PC-9 (cell line): Measurements from ENCODE around the gene KCNJ10. TPM values are rescaled to one million over a fixed set of nuclear protein-coding genes. Genes with fewer than 3 reads are reported as not detected.

Experiments
- BruUV-seq: library from RNA; stranded (reverse); fragments of 400-500 nt; replicated peaks from 2 replicates; lab custom pipeline; 2021; lab: Mats Ljungman, UMichigan
- CTCF ChIA-PET: fragments of 300-600 bp; sonication (Branson Sonifier 250); formaldehyde crosslinking; loops from one replicate; lab custom pipeline; 2022; ENCODE audit warnings: antibody characterized with exemption; lab: Charles Lee
- POLR2A ChIA-PET: fragments of 300-600 bp; sonication (Branson Sonifier 250); formaldehyde crosslinking; loops from one replicate; lab custom pipeline; 2022; ENCODE audit warnings: antibody characterized with exemption; ENCODE audit not compliant: unreplicated experiment; lab: Charles Lee
- DNase-seq, 2 experiments: peaks; one replicate each; pipeline versions ENCODE4 v3.0.0 to v3.0.0-alpha.2; 2015 to 2022; ENCODE audit warnings: mixed read lengths in 1 of 2
- H2AFZ ChIP-seq: fragments of 200-600 bp; sonication (generic); 2 replicates; pipeline ENCODE4 v1.8.1; 2017; ENCODE audit warnings: antibody characterized with exemption
- H3F3A ChIP-seq: fragments of 200-600 bp; sonication (generic); 2 replicates; pipeline ENCODE4 v1.8.1; 2017; ENCODE audit warnings: antibody characterized with exemption, mild to moderate bottlenecking, low read depth; ENCODE audit not compliant: insufficient read depth
- H3K27ac ChIP-seq: fragments of 200-600 bp; sonication (generic); 2 replicates; pipeline ENCODE4 v1.6.1; 2016; ENCODE audit warnings: mixed run types
- H3K27me3 ChIP-seq: fragments of 200-600 bp; sonication (generic); 2 replicates; pipeline ENCODE4 v1.6.1; 2016; ENCODE audit warnings: low read depth, mixed run types; ENCODE audit not compliant: insufficient read depth
- H3K36me3 ChIP-seq: fragments of 200-600 bp; sonication (generic); 2 replicates; pipeline ENCODE4 v1.6.1; 2016; ENCODE audit warnings: low read depth, mixed run types
- H3K4me1 ChIP-seq: fragments of 200-600 bp; sonication (generic); replicated peaks from 2 replicates; pipeline ENCODE4 v1.6.1; 2016; ENCODE audit warnings: mixed run types; ENCODE audit not compliant: insufficient read depth
- H3K4me2 ChIP-seq: fragments of 200-600 bp; sonication (generic); 2 replicates; pipeline ENCODE4 v1.6.1; 2017; ENCODE audit warnings: mixed run types
- H3K4me3 ChIP-seq: fragments of 200-600 bp; sonication (generic); 2 replicates; pipeline ENCODE4 v1.6.1; 2016; ENCODE audit warnings: mixed run types
- H3K79me2 ChIP-seq: fragments of 200-600 bp; sonication (generic); 2 replicates; pipeline ENCODE4 v1.6.1; 2017; ENCODE audit warnings: low read depth, mixed run types
- H3K9me2 ChIP-seq: fragments of 200-600 bp; sonication (generic); 2 replicates; pipeline ENCODE4 v1.8.1; 2017; ENCODE audit warnings: mild to moderate bottlenecking; ENCODE audit not compliant: insufficient read depth
- H3K9me3 ChIP-seq: fragments of 200-600 bp; sonication (generic); 2 replicates; pipeline ENCODE4 v1.8.1; 2016; ENCODE audit warnings: low read depth; ENCODE audit not compliant: insufficient read depth
- H4K20me1 ChIP-seq: fragments of 200-600 bp; sonication (generic); 2 replicates; pipeline ENCODE4 v1.8.1; 2017; ENCODE audit not compliant: insufficient read depth
- EZH2 ChIP-seq: fragments of 200-600 bp; sonication (generic); IDR thresholded peaks from 2 replicates; pipeline ENCODE4 v1.8.0; 2017; ENCODE audit warnings: antibody characterized with exemption, low read depth
- intact Hi-C: fragments of 100-400 bp; cut with micrococcal nuclease; formaldehyde crosslinking; loops from one replicate; pipeline ENCODE4 v1.10.0; 2022; ENCODE audit not compliant: unreplicated experiment
- total RNA-seq: library from RNA; stranded (reverse); gene quantifications from 2 replicates; pipeline ENCODE4 v1.2.3, GENCODE V29; 2021
- TF ChIP-seq, protein P1 (sequence below): fragments of 200-600 bp; sonication (generic); conservative IDR thresholded peaks from 2 replicates; pipeline ENCODE4 v1.6.1; 2017; ENCODE audit warnings: mixed run types, antibody characterized with exemption, mild to moderate bottlenecking, moderate library complexity

The KCNJ10 gene
- total RNA-seq, 1 experiment from 2014 or later: not detected

DNA sequence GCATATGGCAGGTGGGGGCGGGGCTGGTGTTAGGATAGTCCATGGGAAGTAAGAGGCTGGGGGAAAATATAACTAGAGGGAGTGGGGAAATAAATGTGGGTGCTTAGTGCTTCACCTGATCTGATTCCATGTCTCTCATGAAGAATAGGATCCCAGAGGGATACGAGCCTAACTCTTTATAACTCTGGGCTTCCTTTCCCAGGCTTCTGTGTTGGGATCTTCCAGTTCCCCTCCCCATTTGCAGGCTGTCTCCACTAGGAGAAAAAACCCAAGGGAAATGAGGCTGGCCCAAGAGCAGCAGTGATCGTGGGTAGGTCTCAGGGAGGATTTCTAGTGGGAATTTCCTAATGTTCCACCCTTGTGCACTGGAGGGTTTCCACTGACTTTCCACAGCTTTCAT lies 13.0 kb upstream of the KCNJ10 start:
- POLR2A ChIA-PET: interaction anchor here (0.6 kb wide), 1 partner anchor 939 kb away, joined by 4 read pairs; no protein-coding TSS in a partner anchor
- DNase-seq: no peak
- H3K4me1 ChIP-seq: no peaks in the 10 kb centered on the region
- CTCF ChIA-PET: interaction anchor here (1.9 kb wide), 1 partner anchor 75 kb away, joined by 4 read pairs; no protein-coding TSS in a partner anchor
- no peaks in the 10 kb centered on the region for H3K9me2 ChIP-seq
- BruUV-seq: no TSS peak
- H3F3A ChIP-seq: no peaks in the 10 kb centered on the region
- no peak for TF ChIP-seq EZH2
- TF ChIP-seq, protein P1, sequence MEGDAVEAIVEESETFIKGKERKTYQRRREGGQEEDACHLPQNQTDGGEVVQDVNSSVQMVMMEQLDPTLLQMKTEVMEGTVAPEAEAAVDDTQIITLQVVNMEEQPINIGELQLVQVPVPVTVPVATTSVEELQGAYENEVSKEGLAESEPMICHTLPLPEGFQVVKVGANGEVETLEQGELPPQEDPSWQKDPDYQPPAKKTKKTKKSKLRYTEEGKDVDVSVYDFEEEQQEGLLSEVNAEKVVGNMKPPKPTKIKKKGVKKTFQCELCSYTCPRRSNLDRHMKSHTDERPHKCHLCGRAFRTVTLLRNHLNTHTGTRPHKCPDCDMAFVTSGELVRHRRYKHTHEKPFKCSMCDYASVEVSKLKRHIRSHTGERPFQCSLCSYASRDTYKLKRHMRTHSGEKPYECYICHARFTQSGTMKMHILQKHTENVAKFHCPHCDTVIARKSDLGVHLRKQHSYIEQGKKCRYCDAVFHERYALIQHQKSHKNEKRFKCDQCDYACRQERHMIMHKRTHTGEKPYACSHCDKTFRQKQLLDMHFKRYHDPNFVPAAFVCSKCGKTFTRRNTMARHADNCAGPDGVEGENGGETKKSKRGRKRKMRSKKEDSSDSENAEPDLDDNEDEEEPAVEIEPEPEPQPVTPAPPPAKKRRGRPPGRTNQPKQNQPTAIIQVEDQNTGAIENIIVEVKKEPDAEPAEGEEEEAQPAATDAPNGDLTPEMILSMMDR: no peak
- H2AFZ ChIP-seq: no peak overlapping the region
- no peaks in the 10 kb centered on the region for H3K79me2 ChIP-seq
- H3K4me3 ChIP-seq: no peak overlapping the region
- no peaks in the 10 kb centered on the region for H3K9me3 ChIP-seq
- no peaks in the 10 kb centered on the region for H3K36me3 ChIP-seq
- H4K20me1 ChIP-seq: no peaks in the 10 kb centered on the region
- H3K4me2 ChIP-seq: no peak overlapping the region
- intact Hi-C loops: loop anchor here (10.0 kb wide), 1 partner anchor 522 kb away; no protein-coding TSS in a partner anchor
- peaks cover 32% of the 10 kb centered on the region for H3K27me3 ChIP-seq
- H3K27ac ChIP-seq: no peak overlapping the region

DNA sequence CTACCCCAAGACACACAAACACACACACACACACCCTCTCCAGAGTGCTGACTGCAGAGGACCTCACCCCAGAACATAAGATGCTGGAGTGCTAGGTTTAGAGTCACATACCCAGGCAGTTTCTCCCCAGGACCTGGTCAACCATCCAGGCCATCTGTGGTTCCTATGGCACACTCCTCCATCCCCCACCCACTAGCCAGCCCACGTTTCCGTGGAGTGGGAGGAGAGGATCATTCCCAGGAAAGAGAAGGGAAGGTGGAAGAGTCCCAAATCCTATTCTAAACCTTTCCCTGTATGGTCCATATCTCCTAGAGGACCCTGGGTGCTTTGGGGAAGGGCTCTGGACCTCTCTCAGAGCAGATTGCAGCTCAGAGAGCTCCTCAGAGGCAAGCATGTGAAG lies 12.5 kb upstream of the KCNJ10 start:
- no peak for DNase-seq
- Histone ChIP-seq H3K36me3 (no peaks in the 10 kb centered on the region), H3K4me2 (no peak overlapping the region), H3K27me3 (peaks cover 32% of the 10 kb centered on the region), H3K4me3 (no peak overlapping the region), H3F3A (no peaks in the 10 kb centered on the region), H2AFZ (no peak overlapping the region), H3K9me2 (no peaks in the 10 kb centered on the region), H3K27ac (no peak overlapping the region), H3K4me1 (no peaks in the 10 kb centered on the region), H3K9me3 (no peaks in the 10 kb centered on the region), H3K79me2 (no peaks in the 10 kb centered on the region), H4K20me1 (no peaks in the 10 kb centered on the region)
- ChIA-PET CTCF (interaction anchor here (1.9 kb wide), 1 partner anchor 75 kb away, joined by 4 read pairs; no protein-coding TSS in a partner anchor), POLR2A (interaction anchor here (0.6 kb wide), 1 partner anchor 939 kb away, joined by 4 read pairs; no protein-coding TSS in a partner anchor)
- BruUV-seq: no TSS peak
- no peak for TF ChIP-seq EZH2
- TF ChIP-seq, protein P1: no peak
- intact Hi-C loops: loop anchor here (10.0 kb wide), 1 partner anchor 522 kb away; no protein-coding TSS in a partner anchor

DNA sequence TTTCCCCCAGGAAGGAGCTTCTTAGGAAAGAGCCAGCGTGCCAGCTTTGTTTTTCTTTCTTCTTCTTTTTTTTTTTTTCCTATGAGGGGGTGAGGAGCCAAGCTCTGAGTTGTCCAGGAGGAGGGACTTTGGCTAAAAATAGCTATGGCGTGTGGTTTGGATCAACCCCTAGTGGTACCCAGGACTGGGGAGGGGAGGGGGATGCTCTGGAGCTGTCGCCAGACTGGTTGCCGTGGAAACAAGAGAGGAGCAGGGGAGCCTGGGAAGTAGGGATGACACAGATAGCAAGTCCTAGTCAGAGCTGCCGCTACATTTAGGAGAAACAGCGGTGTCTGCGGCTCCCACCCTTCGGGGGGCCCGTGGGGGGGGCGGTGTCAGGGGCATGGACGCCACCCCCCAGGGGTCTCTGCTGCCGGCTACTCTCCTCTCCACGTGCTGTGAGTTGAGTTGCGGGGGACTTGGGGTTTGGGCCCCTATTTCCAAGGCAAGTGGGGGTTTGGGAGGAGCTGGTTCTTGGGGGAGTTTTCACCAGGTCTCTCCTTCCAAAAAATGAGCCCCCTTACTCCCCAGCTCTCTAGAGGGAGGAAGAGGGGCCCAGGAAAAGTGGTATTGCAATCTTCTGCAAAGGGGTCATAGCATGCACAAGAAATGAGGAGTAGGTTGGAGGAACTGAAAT lies 11.4 kb upstream of the KCNJ10 start, which contains the start of gene KCNJ9:
Gene KCNJ9, plus strand, starts transcription at position 278 of the 676 bp plus-strand sequence. CDS start 2,493 bp downstream, outside the sequence.
- H3K27me3 ChIP-seq: peaks cover 32% of the 10 kb centered on the region
- CTCF ChIA-PET: interaction anchor here (0.7 to 1.9 kb wide), 3 partner anchors 74 to 551 kb away, joined by 3 to 4 read pairs (median 3); no protein-coding TSS in a partner anchor
- DNase-seq: no peak
- no peaks in the 10 kb centered on the region for H3K79me2 ChIP-seq
- no peak within 1 kb of the TSS for H3K4me3 ChIP-seq
- H3F3A ChIP-seq: no peaks in the 10 kb centered on the region
- no peaks in the 10 kb centered on the region for H3K4me1 ChIP-seq
- no peak within 1 kb of the TSS for H3K27ac ChIP-seq
- intact Hi-C loops: loop anchor here (10.0 kb wide), 1 partner anchor 523 kb away; no protein-coding TSS in a partner anchor
- no peaks in the 10 kb centered on the region for H4K20me1 ChIP-seq
- no TSS peak for BruUV-seq
- H3K9me3 ChIP-seq: no peaks in the 10 kb centered on the region
- H3K36me3 ChIP-seq: no peaks in the 10 kb centered on the region
- no peak for TF ChIP-seq EZH2
- no peak within 1 kb of the TSS for H3K4me2 ChIP-seq
- H3K9me2 ChIP-seq: no peaks in the 10 kb centered on the region
- H2AFZ ChIP-seq: no peak within 1 kb of the TSS
- POLR2A ChIA-PET: no interaction called here
